Testis (tissue), 3 donors: ENCODE measurements around the gene TMEM164. TPM values are rescaled to one million over a fixed set of nuclear protein-coding genes. Genes with fewer than 3 reads are reported as not detected.
"Not testable (repeated sequence)": the region's sequence is repeated elsewhere in the genome, so short reads cannot be mapped to it uniquely, and the experiment has no call there.

ENCODE experiments used
- DNase-seq: peaks from one replicate; pipeline ENCODE4 v3.0.0-alpha.2; 2019
- H3K27ac ChIP-seq, 2 donors: fragments of 200-600 bp; sonication (generic); one replicate each; pipeline ENCODE4 v1.5.1; 2019
- H3K27me3 ChIP-seq: fragments of 200-600 bp; sonication (generic); one replicate; pipeline ENCODE4 v1.5.1; 2019
- H3K36me3 ChIP-seq: fragments of 200-600 bp; sonication (generic); one replicate; pipeline ENCODE4 v1.5.1; 2017; ENCODE audit warnings: low read depth; ENCODE audit errors: missing control alignments
- H3K4me1 ChIP-seq: fragments of 200-600 bp; sonication (generic); one replicate; pipeline ENCODE4 v1.5.1; 2019
- H3K4me3 ChIP-seq, 2 donors: fragments of 200-600 bp; sonication (generic); one replicate each; pipeline ENCODE4 v1.5.1; 2017 to 2019
- H3K9me3 ChIP-seq: fragments of 200-600 bp; sonication (generic); one replicate; pipeline ENCODE4 v1.5.1; 2017
- CTCF ChIP-seq, 3 experiments: fragments of 450-650 bp in 2 of 3; fragments of 200-600 bp in 1 of 3; sonication (generic) in 1 of 3; IDR thresholded peaks; one replicate each; pipeline ENCODE4 v1.5.1; 2016 to 2019; ENCODE audit warnings: antibody characterized with exemption in 3 of 3, mild to moderate bottlenecking in 2 of 3, moderate library complexity in 1 of 3
- POLR2A ChIP-seq: fragments of 450-650 bp; IDR thresholded peaks from one replicate; pipeline ENCODE4 v1.6.1; 2017; ENCODE audit warnings: antibody characterized with exemption, mild to moderate bottlenecking, moderate library complexity
- WGBS, 2 donors: methylation state at CpG; one replicate each; pipeline ENCODE4 v1.1.5; 2018; 5-methylcytosine and 5-hydroxymethylcytosine counted together
- intact Hi-C: fragments of 100-400 bp; cut with DNase I; formaldehyde crosslinking; loops from one replicate; pipeline ENCODE4 v1.15.1; 2023; ENCODE audit warnings: low total_unique reads
- polyA plus RNA-seq: library from polyadenylated mRNA; stranded (reverse); fragments of 350-450 nt; fragmentation: Illumina TruSeq; extraction: RNeasy Lipid Tissue Mini Kit (QIAGEN cat#74804); gene quantifications from one replicate; pipeline ENCODE4 v1.2.3, GENCODE V29; 2014; ENCODE audit warnings: low read depth, low replicate concordance; ENCODE audit not compliant: insufficient read depth
- total RNA-seq, 2 donors: library from RNA; depleted of rRNA; stranded (reverse); fragments of >200 nt; gene quantifications; one replicate each; pipeline ENCODE4 v1.2.3, GENCODE V29; 2016

The TMEM164 gene
- total and polyA plus RNA-seq, 3 donors from 2014 or later = 7.9 to 13.9 (median 8.1) TPM

GRCh38 chrX:109959356-109959871 is 43.5 kb upstream of the TMEM164 start:
- TF ChIP-seq POLR2A = no peak
- TF ChIP-seq CTCF (IDR thresholded peaks at IDR 0.05) = no peak
- no peak overlapping the region for H3K27ac ChIP-seq
- no peak for DNase-seq
- intact Hi-C loops = no loop called here
- H3K9me3 ChIP-seq = no peaks in the 10 kb centered on the region
- no peaks in the 10 kb centered on the region for H3K27me3 ChIP-seq
- H3K4me3 ChIP-seq = no peak overlapping the region
- no peaks in the 10 kb centered on the region for H3K4me1 ChIP-seq
- no peaks in the 10 kb centered on the region for H3K36me3 ChIP-seq

- no peaks in the 10 kb centered on the region for H3K9me3 ChIP-seq
- H3K4me3 ChIP-seq = no peak overlapping the region
- WGBS, 2 donors = 95 to 100% methylated on average over 2 of the region's 2 CpGs
- DNase-seq = no peak
- H3K36me3 ChIP-seq = no peaks in the 10 kb centered on the region
- H3K27ac ChIP-seq = no peak overlapping the region
- H3K4me1 ChIP-seq = no peaks in the 10 kb centered on the region
- no peaks in the 10 kb centered on the region for H3K27me3 ChIP-seq
- intact Hi-C loops = no loop called here
- TF ChIP-seq CTCF (IDR thresholded peaks at IDR 0.05) = no peak
- no peak for TF ChIP-seq POLR2A
Measured at GRCh38 chrX:109964390-109964789, 38.5 kb upstream of the TMEM164 start.

GRCh38 chrX:109966246-109966645 is 36.7 kb upstream of the TMEM164 start:
- no peak for DNase-seq
- 91 to 95% methylated on average over 1 of the region's 1 CpG for WGBS, 2 donors
- no peaks in the 10 kb centered on the region for H3K4me1 ChIP-seq
- H3K36me3 ChIP-seq = no peaks in the 10 kb centered on the region
- intact Hi-C loops = no loop called here
- no peaks in the 10 kb centered on the region for H3K27me3 ChIP-seq
- H3K9me3 ChIP-seq = no peaks in the 10 kb centered on the region
- no peak overlapping the region for H3K27ac ChIP-seq
- TF ChIP-seq CTCF (IDR thresholded peaks at IDR 0.05) (no peak), POLR2A (no peak)
- H3K4me3 ChIP-seq = no peak overlapping the region

GRCh38 chrX:109967156-109967555 is 35.8 kb upstream of the TMEM164 start:
- Histone ChIP-seq H3K4me1 (no peaks in the 10 kb centered on the region), H3K27ac (no peak overlapping the region), H3K9me3 (no peaks in the 10 kb centered on the region), H3K4me3 (no peak overlapping the region), H3K27me3 (no peaks in the 10 kb centered on the region), H3K36me3 (no peaks in the 10 kb centered on the region)
- intact Hi-C loops = no loop called here
- 82 to 94% methylated on average over 2 to 3 of the region's 3 CpGs for WGBS, 2 donors
- TF ChIP-seq CTCF (IDR thresholded peaks at IDR 0.05) (no peak), POLR2A (no peak)
- DNase-seq = no peak

GRCh38 chrX:109970841-109971240 is 32.1 kb upstream of the TMEM164 start:
- H3K4me1 ChIP-seq, H3K27ac ChIP-seq, H3K9me3 ChIP-seq, H3K27me3 ChIP-seq, DNase-seq, H3K4me3 ChIP-seq, intact Hi-C loops, H3K36me3 ChIP-seq: not testable (repeated sequence)
- WGBS, 2 donors = 78 to 96% methylated on average over 3 to 4 of the region's 4 CpGs
